Gastroesophageal sphincter (tissue), 3 donors: ENCODE results near the gene EEF1AKMT4.

Source experiments
- CTCF ChIP-seq, 4 experiments: fragments of 200-600 bp in 2 of 4; fragments of 450-650 bp in 2 of 4; sonication (generic) in 1 of 4; IDR thresholded peaks; one replicate each; pipeline ENCODE4 v1.5.1; 2017 to 2019; ENCODE audit warnings: antibody characterized with exemption in 4 of 4, mild to moderate bottlenecking in 2 of 4, moderate library complexity in 2 of 4
- EP300 ChIP-seq: sonication (generic); formaldehyde crosslinking; IDR thresholded peaks from one replicate; pipeline ENCODE4 v1.6.1; 2017; ENCODE audit warnings: antibody characterized with exemption, mild to moderate bottlenecking
- POLR2A ChIP-seq, 2 donors: fragments of 450-650 bp; IDR thresholded peaks; one replicate each; pipeline ENCODE4 v1.6.1; 2017; ENCODE audit warnings: antibody characterized with exemption in 2 of 2, mild to moderate bottlenecking in 2 of 2, moderate library complexity in 1 of 2

- TF ChIP-seq CTCF (IDR thresholded peaks at IDR 0.05) (no peak), EP300 (no peak), POLR2A (IDR thresholded peaks at IDR 0.05) (no peak)
These were observed 40.9 kb downstream of the EEF1AKMT4 start for GRCh38 chr3:184290331-184290730.
